Epithelial cell of proximal tubule (primary cell): ENCODE results near the gene PRKD1. TPM values are rescaled to one million over a fixed set of nuclear protein-coding genes. Genes with fewer than 3 reads are reported as not detected.

Experiments used
- DNase-seq: peaks from one replicate; pipeline ENCODE4 v3.0.0-alpha.2; 2011; ENCODE audit warnings: low read depth
- H3K4me3 ChIP-seq: 2 replicates; pipeline ENCODE4 v1.5.1; 2011; ENCODE audit warnings: low read depth, mild to moderate bottlenecking, low read length
- total RNA-seq: library from RNA; depleted of rRNA; stranded (reverse); fragments of >200 nt; gene quantifications from 2 replicates; pipeline ENCODE4 v1.2.3, GENCODE V29; 2015
- TF ChIP-seq, protein P1 (sequence below): conservative IDR thresholded peaks from 2 replicates; pipeline ENCODE4 v1.5.1; 2012; ENCODE audit warnings: low read depth, mild to moderate bottlenecking, low read length

PRKD1 gene
- total RNA-seq, 1 donor from 2014 or later = 6.5 TPM

DNA sequence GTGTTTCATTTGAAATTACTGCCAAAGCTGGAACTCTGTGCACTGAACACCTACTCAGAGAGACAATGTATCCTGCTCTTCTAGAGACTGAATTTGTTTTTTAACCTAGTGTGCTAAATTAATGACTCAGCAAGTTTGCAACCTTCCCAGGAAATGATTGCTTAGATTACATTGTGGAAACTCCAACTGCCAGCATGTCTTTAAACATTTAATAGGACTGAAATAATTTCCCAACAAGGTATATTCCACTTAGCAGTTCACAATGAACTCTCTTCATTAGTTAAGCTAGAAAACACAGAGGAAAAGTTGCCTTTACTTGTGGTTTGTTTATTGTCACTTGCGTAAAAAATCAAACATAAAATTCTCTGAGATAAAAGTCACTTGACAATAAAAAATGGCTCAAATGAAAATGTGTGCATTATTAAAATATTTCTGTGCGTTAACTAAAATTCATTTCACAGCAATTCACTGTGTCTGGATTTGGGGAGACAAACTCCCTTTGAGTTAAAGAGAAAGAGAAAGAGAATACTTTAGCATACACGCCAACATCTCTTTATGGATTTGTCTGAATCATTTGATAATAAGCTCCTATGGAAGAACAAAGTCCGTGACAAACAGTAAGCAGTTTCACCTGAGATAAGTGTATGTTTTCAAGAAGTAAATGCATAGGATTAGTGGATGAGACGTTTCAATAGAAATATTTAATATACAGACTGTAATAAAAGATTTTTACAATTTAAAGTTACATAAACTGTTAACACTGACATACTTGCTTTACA lies 284.0 kb downstream of the PRKD1 start:
- H3K4me3 ChIP-seq = no peak overlapping the region
- peak; percentile 19 for DNase-seq
- TF ChIP-seq, protein P1, sequence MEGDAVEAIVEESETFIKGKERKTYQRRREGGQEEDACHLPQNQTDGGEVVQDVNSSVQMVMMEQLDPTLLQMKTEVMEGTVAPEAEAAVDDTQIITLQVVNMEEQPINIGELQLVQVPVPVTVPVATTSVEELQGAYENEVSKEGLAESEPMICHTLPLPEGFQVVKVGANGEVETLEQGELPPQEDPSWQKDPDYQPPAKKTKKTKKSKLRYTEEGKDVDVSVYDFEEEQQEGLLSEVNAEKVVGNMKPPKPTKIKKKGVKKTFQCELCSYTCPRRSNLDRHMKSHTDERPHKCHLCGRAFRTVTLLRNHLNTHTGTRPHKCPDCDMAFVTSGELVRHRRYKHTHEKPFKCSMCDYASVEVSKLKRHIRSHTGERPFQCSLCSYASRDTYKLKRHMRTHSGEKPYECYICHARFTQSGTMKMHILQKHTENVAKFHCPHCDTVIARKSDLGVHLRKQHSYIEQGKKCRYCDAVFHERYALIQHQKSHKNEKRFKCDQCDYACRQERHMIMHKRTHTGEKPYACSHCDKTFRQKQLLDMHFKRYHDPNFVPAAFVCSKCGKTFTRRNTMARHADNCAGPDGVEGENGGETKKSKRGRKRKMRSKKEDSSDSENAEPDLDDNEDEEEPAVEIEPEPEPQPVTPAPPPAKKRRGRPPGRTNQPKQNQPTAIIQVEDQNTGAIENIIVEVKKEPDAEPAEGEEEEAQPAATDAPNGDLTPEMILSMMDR = no peak

DNA sequence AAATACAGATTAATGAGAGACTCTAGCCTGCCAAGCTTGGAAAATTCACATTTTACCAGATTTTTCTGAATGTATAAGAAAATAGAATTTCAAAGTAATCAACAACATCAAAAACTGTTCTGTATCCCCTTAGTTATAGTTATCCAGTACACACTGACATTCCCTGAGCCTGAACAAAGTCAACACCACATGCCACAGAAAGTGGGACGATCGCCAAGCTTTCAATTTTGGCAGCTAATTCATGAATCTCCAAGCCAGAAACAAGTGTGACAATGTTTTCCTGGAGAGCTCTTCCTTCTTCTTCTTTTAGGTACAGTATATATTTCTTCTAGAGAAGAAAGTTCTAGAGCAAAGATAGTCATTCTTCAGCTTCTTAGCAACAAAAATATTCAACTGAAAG lies 290.2 kb downstream of the PRKD1 start:
- TF ChIP-seq, protein P1 = no peak
- peak; percentile 23 for DNase-seq
- no peak overlapping the region for H3K4me3 ChIP-seq

DNA sequence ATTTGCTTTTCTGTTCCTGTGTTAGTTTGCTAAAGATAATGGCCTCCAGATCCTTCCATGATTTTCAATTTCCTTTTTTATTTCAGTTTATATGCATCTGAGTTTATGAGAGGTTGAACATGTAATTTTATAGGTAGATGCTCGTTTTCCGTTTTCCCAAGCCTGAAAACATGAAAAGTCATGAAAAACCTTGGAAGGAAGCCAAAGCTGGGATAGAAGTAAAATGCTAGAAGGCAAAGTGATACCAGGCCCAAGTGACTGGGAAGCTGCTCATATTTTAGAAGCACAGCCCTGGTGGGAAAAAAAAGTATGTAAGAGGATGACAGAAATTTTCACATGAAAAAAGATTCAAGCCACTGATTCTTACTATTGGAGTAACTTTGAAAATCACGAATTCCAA lies 290.8 kb downstream of the PRKD1 start:
- no peak for DNase-seq
- TF ChIP-seq, protein P1 = no peak
- H3K4me3 ChIP-seq = no peak overlapping the region

DNA sequence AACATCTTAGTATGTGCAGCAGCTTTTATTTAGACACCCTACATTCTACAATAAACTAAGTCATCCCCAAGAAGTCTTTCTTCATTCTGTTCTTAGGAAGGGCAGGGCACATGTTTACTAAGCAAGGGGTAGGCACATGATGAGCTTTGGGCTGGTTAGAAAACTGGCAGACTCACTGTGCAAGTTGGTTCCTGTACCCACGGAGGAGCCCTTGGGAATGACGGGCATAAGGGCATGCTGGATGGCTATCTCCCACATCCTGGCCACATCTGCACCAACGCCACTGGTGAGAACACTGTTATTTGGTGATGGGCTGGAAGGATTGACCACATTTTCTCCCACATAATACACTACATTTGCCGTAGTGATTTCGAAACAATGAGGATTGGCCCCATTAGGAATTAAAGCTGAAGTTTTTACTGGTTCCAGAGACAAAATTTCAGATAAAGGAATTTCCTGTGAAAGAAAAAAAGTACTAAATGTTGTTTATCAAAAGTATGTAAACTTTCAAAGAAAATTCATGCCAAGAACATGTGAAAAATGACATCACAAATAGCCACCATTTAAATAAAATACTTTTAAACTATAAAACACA lies 297.0 kb downstream of the PRKD1 start:
- TF ChIP-seq, protein P1 = no peak
- DNase-seq = no peak
- no peak overlapping the region for H3K4me3 ChIP-seq

DNA sequence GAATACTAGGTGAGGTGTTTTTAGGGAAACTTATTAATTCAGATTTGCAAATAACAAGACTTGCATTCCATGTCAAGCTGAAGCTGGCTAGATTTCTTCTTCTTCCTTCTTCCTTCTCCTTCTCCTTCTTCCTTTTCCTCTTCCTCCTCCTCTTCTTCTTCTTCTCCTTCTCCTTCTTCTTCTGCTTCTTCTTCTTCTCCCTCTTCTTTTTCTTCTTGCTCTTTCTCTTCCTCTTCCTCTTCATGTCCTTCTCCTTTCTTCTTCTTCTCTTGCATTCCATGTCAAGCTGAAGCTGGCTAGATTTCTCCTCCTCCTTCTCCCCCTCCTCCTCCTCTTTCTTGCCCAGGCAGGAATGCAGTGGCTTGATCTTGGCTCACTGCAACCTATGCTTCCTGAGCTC lies 297.8 kb downstream of the PRKD1 start:
- TF ChIP-seq, protein P1 = no peak
- no peak overlapping the region for H3K4me3 ChIP-seq
- no peak for DNase-seq

DNA sequence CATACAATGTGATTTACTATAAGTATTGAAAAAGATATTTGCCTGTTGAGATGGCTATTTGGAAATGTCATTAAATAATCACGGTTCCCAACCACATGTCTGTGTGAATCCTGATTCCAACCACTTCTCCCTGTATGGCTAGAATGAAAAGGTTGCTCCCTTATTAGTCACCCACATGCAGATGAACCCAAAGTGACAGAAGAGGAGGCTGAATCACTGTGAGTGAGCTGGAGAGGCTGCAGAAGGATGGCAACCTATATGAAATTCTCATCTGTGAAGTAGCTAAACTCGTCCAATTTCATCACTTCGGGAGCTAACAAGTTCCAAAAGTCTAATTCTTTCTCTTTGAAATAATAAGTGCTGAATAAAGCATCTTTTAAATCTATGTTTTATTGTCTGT lies 300.5 kb downstream of the PRKD1 start:
- TF ChIP-seq, protein P1 = no peak
- no peak for DNase-seq

More for the DNA sequence above, 300.5 kb downstream of the PRKD1 start:
- no peak overlapping the region for H3K4me3 ChIP-seq
